GM21447 (cell line): Measurements from ENCODE around the gene SLC38A3.
"Not testable (repeated sequence)": the region's sequence is repeated elsewhere in the genome, so short reads cannot be mapped to it uniquely, and the experiment has no call there.

Experiments
- ATAC-seq: cut with Tn5 transposase; IDR thresholded peaks from one replicate; pipeline ENCODE4 v1.9.1; 2021; ENCODE audit not compliant: unreplicated experiment

SLC38A3 gene

GRCh38 chr3:50230104-50230793 lies 25.2 kb downstream of the SLC38A3 start:
- ATAC-seq = no peak

DNA sequence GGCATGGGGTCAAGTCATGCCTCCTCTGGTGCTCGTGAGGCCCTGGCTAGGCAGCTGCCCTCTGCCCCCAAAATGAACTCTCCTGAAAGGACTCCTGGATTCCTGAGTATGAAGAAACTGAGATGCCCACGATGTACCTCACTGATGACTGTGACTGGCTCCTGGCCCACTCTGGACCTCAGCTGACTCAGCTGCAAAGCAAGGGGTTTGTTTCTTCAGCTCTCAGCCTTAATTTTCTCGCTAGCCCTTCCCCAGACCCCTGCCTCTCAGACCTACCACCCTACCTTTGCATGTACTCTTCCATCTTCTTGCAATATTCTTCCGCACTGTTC lies 25.7 kb downstream of the SLC38A3 start:
- no peak for ATAC-seq

- ATAC-seq = no peak
Measured at GRCh38 chr3:50231581-50231980, 26.5 kb downstream of the SLC38A3 start.

GRCh38 chr3:50232303-50232702 lies 27.2 kb downstream of the SLC38A3 start:
- no peak for ATAC-seq

GRCh38 chr3:50233176-50233575 lies 28.1 kb downstream of the SLC38A3 start:
- no peak for ATAC-seq

DNA sequence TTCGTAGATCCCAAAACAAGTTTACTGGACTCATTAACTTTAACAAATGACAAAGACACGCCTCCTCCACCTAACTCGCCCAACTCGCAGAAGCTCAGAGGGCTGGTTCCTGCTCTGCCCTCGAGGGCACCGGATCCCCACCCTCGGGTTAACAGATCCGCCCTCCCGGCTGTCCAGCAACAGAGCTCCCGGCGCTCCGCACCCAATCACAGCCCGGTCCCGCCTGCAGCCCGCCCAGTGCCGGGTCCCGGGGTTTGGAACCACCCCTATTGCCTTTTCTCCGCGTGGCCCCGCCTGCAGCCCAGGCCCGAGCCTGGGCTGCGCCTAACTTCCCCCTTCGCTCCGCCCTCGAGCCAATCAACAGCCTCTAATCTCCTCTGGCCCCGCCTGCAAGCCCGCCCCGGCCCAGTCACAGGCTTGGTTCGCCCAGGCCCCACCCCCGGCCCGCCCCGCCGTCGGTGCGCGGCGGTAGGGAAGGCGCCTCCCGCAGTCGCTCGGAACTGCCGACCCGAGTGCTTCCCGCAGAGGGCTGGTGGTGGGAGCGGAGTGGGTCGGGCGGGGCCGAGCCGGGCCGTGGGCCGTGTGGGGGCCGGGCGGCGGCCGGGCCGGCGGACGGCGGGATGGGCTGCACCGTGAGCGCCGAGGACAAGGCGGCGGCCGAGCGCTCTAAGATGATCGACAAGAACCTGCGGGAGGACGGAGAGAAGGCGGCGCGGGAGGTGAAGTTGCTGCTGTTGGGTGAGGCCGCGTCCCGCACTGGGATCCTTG lies 30.8 kb downstream of the SLC38A3 start, which contains the start of gene GNAI2:
GNAI2 (plus strand) TSS at position 489 of the 768 bp plus-strand sequence; CDS start at position 621, 132 bp downstream.
- peak; percentile 90 for ATAC-seq

DNA sequence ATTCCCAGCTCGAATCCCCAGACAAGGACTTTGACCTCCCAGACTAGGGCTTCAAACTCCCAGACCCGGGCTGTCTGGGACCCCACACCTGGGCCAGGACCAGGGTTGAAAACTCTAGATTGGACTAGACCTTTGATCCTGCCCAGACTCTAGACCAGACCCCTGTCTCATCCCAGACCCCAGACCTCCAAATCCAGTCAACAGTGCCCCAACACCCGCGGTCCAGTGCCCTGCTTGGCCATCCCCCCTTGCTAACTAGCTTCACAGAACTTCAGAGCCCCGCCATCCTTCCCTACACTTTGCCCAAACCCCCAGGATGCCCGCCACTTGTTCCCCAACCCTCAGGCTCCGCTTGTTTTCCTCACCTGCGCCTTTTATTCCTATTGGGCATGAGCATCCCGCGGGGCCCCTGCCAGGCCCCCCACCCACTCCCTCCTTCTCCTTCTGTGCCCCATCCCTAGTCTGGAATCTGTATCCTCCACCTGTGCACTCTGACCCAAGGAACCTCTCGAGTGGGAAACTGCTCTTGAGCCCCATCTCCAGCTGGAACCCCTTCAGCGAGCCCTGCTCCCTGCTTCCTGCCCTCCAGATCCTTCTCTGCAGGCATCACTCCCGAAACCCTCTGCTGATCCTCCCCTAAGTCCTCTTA lies 31.5 kb downstream of the SLC38A3 start:
- no peak for ATAC-seq

DNA sequence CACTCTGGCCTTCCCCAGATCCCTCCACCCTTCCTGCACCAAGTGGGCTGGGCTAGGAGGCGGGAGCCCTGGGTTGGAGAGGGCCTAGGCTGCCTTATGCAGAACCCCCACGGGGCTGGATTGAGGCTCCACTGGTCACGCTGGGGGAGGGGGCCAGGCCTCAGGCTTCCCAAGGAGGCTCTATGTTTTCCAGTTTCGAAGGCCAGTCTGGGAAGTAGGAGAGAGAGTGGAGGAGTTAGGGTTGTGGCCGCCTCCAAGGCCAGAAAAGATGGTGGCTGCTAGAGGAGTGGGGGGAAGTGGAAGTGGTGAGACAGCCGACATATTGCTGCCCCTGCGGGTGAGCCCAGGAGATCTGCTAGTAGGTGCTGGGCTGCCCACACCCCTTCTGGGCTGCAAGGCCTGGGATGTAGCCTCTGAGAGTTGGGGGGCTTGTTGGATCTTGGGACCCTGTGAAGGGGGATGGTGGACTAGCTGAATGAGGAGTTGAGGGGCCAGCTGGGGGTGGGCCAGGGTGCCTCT lies 32.1 kb downstream of the SLC38A3 start:
- ATAC-seq = no peak

- ATAC-seq = peak; percentile 37
Measured at GRCh38 chr3:50237754-50238548, 32.9 kb downstream of the SLC38A3 start.

GRCh38 chr3:50238549-50239026 lies 33.5 kb downstream of the SLC38A3 start:
- ATAC-seq = no peak

DNA sequence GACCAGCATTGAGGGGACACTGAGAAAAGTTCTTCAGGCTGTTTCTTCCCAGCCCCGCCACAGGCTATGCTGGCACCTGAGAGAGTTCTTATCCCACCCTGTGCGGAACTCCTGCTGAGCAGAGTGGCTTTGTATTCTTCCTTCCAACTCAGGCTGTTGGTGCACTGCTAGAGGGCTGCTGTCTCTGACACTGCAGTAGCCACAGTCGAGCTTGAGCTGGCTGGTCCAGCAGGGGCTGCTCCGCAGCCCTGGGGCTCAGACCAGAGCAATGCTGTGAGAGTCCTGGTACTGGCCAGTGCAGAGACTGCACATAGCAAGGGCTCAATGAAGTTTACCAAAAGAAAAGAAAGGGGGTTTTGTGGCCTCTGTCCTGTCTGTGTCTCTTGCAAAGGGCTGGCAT lies 34.6 kb downstream of the SLC38A3 start:
- no peak for ATAC-seq

- no peak for ATAC-seq
Measured at GRCh38 chr3:50241163-50241562, 36.1 kb downstream of the SLC38A3 start.

GRCh38 chr3:50241713-50242380 lies 36.8 kb downstream of the SLC38A3 start:
- ATAC-seq = no peak

GRCh38 chr3:50242381-50242770 lies 37.3 kb downstream of the SLC38A3 start:
- ATAC-seq = no peak

DNA sequence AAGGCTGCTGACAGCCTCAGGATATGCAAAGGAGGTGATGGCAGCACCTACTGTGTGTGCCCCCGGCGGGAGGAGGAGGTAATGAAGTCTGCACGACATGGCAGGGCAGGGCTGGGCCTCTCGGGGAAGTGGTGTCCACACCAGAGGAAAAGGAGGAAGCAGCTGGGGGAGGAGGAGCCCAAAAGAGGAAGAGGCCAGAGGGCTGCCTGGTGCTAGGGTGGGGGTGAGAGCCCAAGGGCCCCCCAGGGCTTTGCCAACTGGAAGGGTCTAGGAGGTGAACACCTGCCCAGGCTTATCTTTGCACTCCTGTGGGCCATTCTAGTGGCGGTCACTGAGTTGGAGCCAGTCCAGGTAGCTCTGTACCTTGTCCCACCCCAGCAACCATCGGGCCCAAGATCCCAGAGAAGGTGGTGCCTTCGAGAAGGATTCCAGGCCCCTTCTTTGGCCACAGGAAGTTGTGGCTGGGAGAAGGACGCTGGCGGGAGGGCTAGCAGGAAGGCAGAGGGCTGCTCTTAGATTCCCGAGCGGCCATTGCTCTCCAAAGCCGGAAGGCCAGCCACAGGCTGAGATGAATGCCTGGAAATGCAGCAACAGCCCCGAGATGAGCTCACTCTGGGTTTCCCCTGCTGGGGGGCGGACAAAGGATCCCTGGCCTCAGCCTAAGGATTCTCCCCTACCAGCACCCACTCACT lies 37.9 kb downstream of the SLC38A3 start:
- no peak for ATAC-seq

DNA sequence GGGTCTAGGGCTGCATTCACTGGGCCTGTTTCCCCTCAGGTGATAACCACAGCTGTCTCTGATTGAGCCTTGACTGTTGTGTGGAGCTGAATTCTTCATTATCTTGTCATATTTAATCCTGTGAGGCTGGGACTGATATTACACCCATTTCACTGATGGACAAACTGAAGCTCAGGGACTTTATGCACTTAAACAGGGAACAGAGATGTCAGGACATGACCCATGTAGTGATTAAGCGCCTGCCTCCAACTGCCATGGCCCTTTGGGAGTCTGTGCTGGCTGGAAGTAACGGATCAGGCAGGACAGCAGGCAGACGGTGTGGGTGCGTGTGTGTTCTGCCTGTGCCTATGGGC lies 38.4 kb downstream of the SLC38A3 start:
- no peak for ATAC-seq

- not testable (repeated sequence) for ATAC-seq
Measured at GRCh38 chr3:50244813-50245212, 39.7 kb downstream of the SLC38A3 start.

- ATAC-seq = no peak
Measured at GRCh38 chr3:50245251-50245745, 40.2 kb downstream of the SLC38A3 start.

GRCh38 chr3:50245831-50246516 lies 40.9 kb downstream of the SLC38A3 start:
- ATAC-seq = peak; percentile 67
